Pancreas (tissue), 10 donors: Measurements from ENCODE around the gene FOXP2. TPM values are rescaled to one million over a fixed set of nuclear protein-coding genes. Genes with fewer than 3 reads are reported as not detected.

ENCODE experiments used
- ATAC-seq, 4 donors: fragments of 200-7000 bp; cut with Tn5 transposase; one replicate each; pipeline versions ENCODE4 v1.8.0 to v1.9.1; 2020; ENCODE audit warnings: mild to moderate bottlenecking in 4 of 4, moderate library complexity in 4 of 4
- DNase-seq, 6 donors: peaks; one replicate each; pipeline ENCODE4 v3.0.0-alpha.2; 2020
- FAIRE-seq: peaks from 2 replicates; lab custom pipeline; 2012; peaks lifted over from hg19 to GRCh38; lab: Jason Lieb, UNC
- H3K27ac ChIP-seq, 4 donors: fragments of 200-600 bp; sonication (generic); 1 replicate in 3 of 4; 2 replicates in 1 of 4; pipeline versions ENCODE4 v1.5.0 to v1.8.0; 2020
- H3K27me3 ChIP-seq, 4 donors: fragments of 200-600 bp; one replicate each; pipeline ENCODE4 v1.8.0; 2021
- H3K36me3 ChIP-seq, 3 donors: fragments of 200-600 bp; sonication (generic) in 1 of 3; one replicate each; pipeline versions ENCODE4 v1.5.0 to v1.8.0; 2020 to 2021
- H3K4me1 ChIP-seq, 3 donors: fragments of 200-600 bp; one replicate each; pipeline ENCODE4 v1.8.0; 2021
- H3K4me3 ChIP-seq, 4 donors: fragments of 200-600 bp; sonication (generic) in 2 of 4; one replicate each; pipeline versions ENCODE4 v1.5.0 to v1.8.0; 2020 to 2021
- H3K9me3 ChIP-seq, 4 donors: fragments of 200-600 bp; one replicate each; pipeline ENCODE4 v1.8.0; 2021
- CTCF ChIP-seq, 4 donors: fragments of 200-600 bp; sonication (generic) in 3 of 4; IDR thresholded peaks; one replicate each; pipeline versions ENCODE4 v1.5.0 to v1.8.0; 2021; ENCODE audit warnings: antibody characterized with exemption in 4 of 4
- WGBS, 2 donors: extraction: QIAGEN DNeasy Blood & Tissue Kit; methylation state at CpG; one replicate each; pipeline ENCODE4 v1.1.7; 2013; 5-methylcytosine and 5-hydroxymethylcytosine counted together
- intact Hi-C, 3 donors: fragments of 100-400 bp; cut with DNase I; formaldehyde crosslinking; loops; one replicate each; pipeline versions ENCODE4 v1.11.1 to v1.14.2; 2022
- polyA plus RNA-seq, 2 donors: library from polyadenylated mRNA; stranded (reverse); fragments of 200-250 nt; gene quantifications; one replicate each; pipeline ENCODE4 v1.2.3, GENCODE V29; 2013
- total RNA-seq, 6 donors: library from RNA; stranded (reverse); fragmentation: NEBNext Ultra II Directional in 4 of 6; extraction: Animal tissue kit (Norgen Biotek cat#: 25700) in 4 of 6; gene quantifications; one replicate each; pipeline versions ENCODE4 v1.2.1 to v1.2.4, GENCODE V29; 2021 to 2023
- donor health status: healthy with polysubstance abuse.
- donor health status: DM: no; HTN: no; CAD: no; lungs with moderate emphysema.
- donor health status: DM: no; HTN: no; CAD: no.
- donor health status: control.
- donor health status: control.
- donor health status: Bipolar disorder and iron deficiency.
- donor health status: DM: yes; HTN: yes; CAD: no.
- donor health status: DM: no; HTN: no; CAD: no.
- donor health status: DM: no; HTN: no; CAD: no.
- donor health status: DM: yes; HTN: yes; CAD: no.

FOXP2 gene
- total and polyA plus RNA-seq, 8 donors = 2.7 to 12.6 (median 10.2) TPM

- Histone ChIP-seq H3K36me3 (no peaks in the 10 kb centered on the region), H3K4me3 (no peak overlapping the region), H3K9me3 (no peaks in the 10 kb centered on the region), H3K27ac (no peak overlapping the region), H3K4me1 (no peaks in the 10 kb centered on the region), H3K27me3 (no peaks in the 10 kb centered on the region)
- TF ChIP-seq CTCF (IDR thresholded peaks at IDR 0.05) = no peak
- intact Hi-C loops = no loop called here
- ATAC-seq (no peak), DNase-seq (no peak), FAIRE-seq (no peak)
- WGBS, 2 donors = 39 to 48% methylated on average over 3 of the region's 3 CpGs
Observed at GRCh38 chr7:114715907-114716306, 301.3 kb downstream of the FOXP2 start.

- Histone ChIP-seq H3K27ac (no peak overlapping the region), H3K36me3 (no peaks in the 10 kb centered on the region), H3K4me3 (no peak overlapping the region), H3K9me3 (no peaks in the 10 kb centered on the region), H3K27me3 (no peaks in the 10 kb centered on the region), H3K4me1 (no peaks in the 10 kb centered on the region)
- no peak for FAIRE-seq
- no peak for ATAC-seq
- no peak for TF ChIP-seq CTCF (IDR thresholded peaks at IDR 0.05)
- 78 to 82% methylated on average over 3 of the region's 3 CpGs for WGBS, 2 donors
- intact Hi-C loops = no loop called here
- no peak for DNase-seq
Observed at GRCh38 chr7:114718861-114719260, 304.2 kb downstream of the FOXP2 start.

- no peak overlapping the region for H3K4me3 ChIP-seq
- WGBS, 2 donors = 45 to 50% methylated on average over 4 of the region's 4 CpGs
Observed at GRCh38 chr7:114720725-114721124, 306.1 kb downstream of the FOXP2 start.

GRCh38 chr7:114722562-114722961 lies 307.9 kb downstream of the FOXP2 start:
- H3K9me3 ChIP-seq = no peaks in the 10 kb centered on the region
- ATAC-seq = no peak
- no peak for DNase-seq
- no peaks in the 10 kb centered on the region for H3K4me1 ChIP-seq
- no peak for FAIRE-seq
- no peak overlapping the region for H3K4me3 ChIP-seq
- no peak for TF ChIP-seq CTCF (IDR thresholded peaks at IDR 0.05)
- intact Hi-C loops = no loop called here
- H3K27me3 ChIP-seq = no peaks in the 10 kb centered on the region
- no peak overlapping the region for H3K27ac ChIP-seq
- no peaks in the 10 kb centered on the region for H3K36me3 ChIP-seq

More at GRCh38 chr7:114720725-114721124, 306.1 kb downstream of the FOXP2 start:
- Histone ChIP-seq H3K36me3 (no peaks in the 10 kb centered on the region), H3K27me3 (no peaks in the 10 kb centered on the region), H3K9me3 (no peaks in the 10 kb centered on the region), H3K4me1 (no peaks in the 10 kb centered on the region), H3K27ac (no peak overlapping the region)
- DNase-seq (no peak), FAIRE-seq (no peak), ATAC-seq (no peak)
- intact Hi-C loops = no loop called here
- no peak for TF ChIP-seq CTCF (IDR thresholded peaks at IDR 0.05)

GRCh38 chr7:114723308-114723707 lies 308.7 kb downstream of the FOXP2 start:
- H3K4me1 ChIP-seq = no peaks in the 10 kb centered on the region
- ATAC-seq (no peak), FAIRE-seq (no peak), DNase-seq (no peak)
- WGBS, 2 donors = 41 to 43% methylated on average over 1 of the region's 1 CpG
- TF ChIP-seq CTCF (IDR thresholded peaks at IDR 0.05) = no peak
- H3K36me3 ChIP-seq = no peaks in the 10 kb centered on the region
- intact Hi-C loops = no loop called here
- H3K9me3 ChIP-seq = no peaks in the 10 kb centered on the region
- no peak overlapping the region for H3K4me3 ChIP-seq
- H3K27me3 ChIP-seq = no peaks in the 10 kb centered on the region
- no peak overlapping the region for H3K27ac ChIP-seq
